HCT116 (cell line): ENCODE measurements around the gene ZNF845. TPM values are rescaled to one million over a fixed set of nuclear protein-coding genes. Genes with fewer than 3 reads are reported as not detected.

Experiments used
- ATAC-seq: fragments of 200-7000 bp; cut with Tn5 transposase; 2 replicates; pipeline ENCODE4 v1.9.1; 2020; ENCODE audit warnings: mild to moderate bottlenecking, moderate library complexity
- BruUV-seq: library from RNA; stranded (reverse); fragments of 400-500 nt; replicated peaks from 2 replicates; lab custom pipeline; 2021; lab: Mats Ljungman, UMichigan
- CTCF ChIA-PET: fragments of 300-600 bp; sonication (Branson Sonifier 250); formaldehyde crosslinking; loops from one replicate; lab custom pipeline; 2021; ENCODE audit warnings: antibody characterized with exemption; lab: Charles Lee
- POLR2A ChIA-PET: fragments of 300-600, 350-600 bp; sonication (Branson Sonifier 250); formaldehyde crosslinking; loops from one replicate; lab custom pipeline; 2021; ENCODE audit warnings: antibody characterized with exemption; lab: Charles Lee
- RAD21 ChIA-PET, 2 experiments: fragments of 300-600 bp; sonication (Branson Sonifier 250); formaldehyde crosslinking; loops; one replicate each; lab custom pipeline; 2023; ENCODE audit warnings: low total read pairs in 2 of 2; ENCODE audit not compliant: uncharacterized antibody in 2 of 2, unreplicated experiment in 2 of 2, low non-redundant PET in 1 of 2; lab: Charles Lee
- DNase-seq: peaks from one replicate; pipeline ENCODE4 v3.0.0-alpha.2; 2010; ENCODE audit warnings: low read depth, low spot score
- H2AFZ ChIP-seq: fragments of 200-600 bp; shearing (Covaris generic), sonication (generic); 2 replicates; pipeline ENCODE4 v1.6.1; 2017; ENCODE audit warnings: low read depth, mixed run types, mixed read lengths, antibody characterized with exemption, low read length; ENCODE audit not compliant: poor library complexity, severe bottlenecking
- H3K27ac ChIP-seq: 2 replicates; pipeline ENCODE4 v1.5.1; 2012; ENCODE audit warnings: low read depth, low read length
- H3K27me3 ChIP-seq: fragments of 200-600 bp; sonication (generic); 2 replicates; pipeline ENCODE4 v1.6.1; 2016; ENCODE audit warnings: mixed run types, low read length, mixed read lengths; ENCODE audit not compliant: insufficient read depth
- H3K36me3 ChIP-seq, 2 experiments: fragments of 200-500 bp in 1 of 2; fragments of 200-600 bp in 1 of 2; sonication (Bioruptor generic) in 1 of 2; sonication (generic) in 1 of 2; 2 replicates each; pipeline versions ENCODE4 v1.5.1 to v1.6.1; 2014 to 2016; ENCODE audit warnings: low read length in 2 of 2, inconsistent platforms in 1 of 2, mixed read lengths in 1 of 2, mixed run types in 1 of 2; ENCODE audit not compliant: insufficient read depth in 2 of 2, control insufficient read depth in 1 of 2
- H3K4me1 ChIP-seq, 2 experiments: fragments of 200-600 bp in 1 of 2; sonication (generic) in 1 of 2; 2 replicates each; pipeline versions ENCODE4 v1.5.1 to v1.6.1; 2012 to 2017; ENCODE audit warnings: low read length in 2 of 2, inconsistent platforms in 1 of 2, mild to moderate bottlenecking in 1 of 2, mixed read lengths in 1 of 2, mixed run types in 1 of 2, moderate library complexity in 1 of 2; ENCODE audit not compliant: insufficient read depth in 2 of 2, control insufficient read depth in 1 of 2
- H3K4me2 ChIP-seq: fragments of 200-600 bp; sonication (generic); 2 replicates; pipeline ENCODE4 v1.6.1; 2017; ENCODE audit warnings: mixed run types, low read length, mixed read lengths
- H3K4me3 ChIP-seq, 2 experiments: fragments of 200-600 bp in 1 of 2; sonication (generic) in 1 of 2; replicated peaks in 1 of 2; 2 replicates each; pipeline ENCODE4 v1.5.1; 2011 to 2016; ENCODE audit warnings: low read length in 2 of 2, control low read depth in 1 of 2, low read depth in 1 of 2, mild to moderate bottlenecking in 1 of 2, mixed read lengths in 1 of 2, mixed run types in 1 of 2
- H3K79me2 ChIP-seq: fragments of 200-600 bp; sonication (generic); 2 replicates; pipeline ENCODE4 v1.6.1; 2017; ENCODE audit warnings: mild to moderate bottlenecking, mixed run types, low read length, moderate library complexity, mixed read lengths; ENCODE audit not compliant: insufficient read depth
- H3K9ac ChIP-seq: fragments of 200-600 bp; sonication (generic); 2 replicates; pipeline ENCODE4 v1.6.1; 2016; ENCODE audit warnings: low read length, mixed read lengths
- H3K9me2 ChIP-seq: fragments of 200-600 bp; sonication (generic), shearing (Covaris generic); 2 replicates; pipeline ENCODE4 v1.6.1; 2017; ENCODE audit warnings: mixed run types, mild to moderate bottlenecking, moderate library complexity; ENCODE audit not compliant: insufficient read depth
- H3K9me3 ChIP-seq, 2 experiments: fragments of 200-500 bp in 1 of 2; fragments of 200-600 bp in 1 of 2; sonication (Bioruptor generic) in 1 of 2; sonication (generic) in 1 of 2; 2 replicates each; pipeline ENCODE4 v1.6.1; 2014 to 2017; ENCODE audit warnings: low read length in 2 of 2, mixed read lengths in 2 of 2, inconsistent platforms in 1 of 2, low read depth in 1 of 2, mild to moderate bottlenecking in 1 of 2, mixed run types in 1 of 2, moderate library complexity in 1 of 2; ENCODE audit not compliant: control insufficient read depth in 1 of 2, insufficient read depth in 1 of 2
- H4K20me1 ChIP-seq: fragments of 200-600 bp; sonication (generic), shearing (Covaris generic); 2 replicates; pipeline ENCODE4 v1.6.1; 2017; ENCODE audit warnings: mixed run types, mild to moderate bottlenecking, moderate library complexity; ENCODE audit not compliant: insufficient read depth
- CBX3 ChIP-seq: IDR thresholded peaks from 2 replicates; pipeline ENCODE4 v1.6.1; 2012; ENCODE audit warnings: low read depth
- CEBPB ChIP-seq: IDR thresholded peaks from 2 replicates; pipeline ENCODE4 v1.6.1; 2012; ENCODE audit warnings: low read depth
- EGR1 ChIP-seq: IDR thresholded peaks from 2 replicates; pipeline ENCODE4 v1.6.1; 2012; ENCODE audit warnings: low read depth
- ELF1 ChIP-seq: IDR thresholded peaks from 2 replicates; pipeline ENCODE4 v1.6.1; 2012; ENCODE audit warnings: low read depth, borderline replicate concordance
- EZH2 ChIP-seq: fragments of 200-600 bp; sonication (generic); IDR thresholded peaks from 2 replicates; pipeline ENCODE4 v1.6.1; 2017; ENCODE audit warnings: antibody characterized with exemption, mixed run types
- EZH2phosphoT487 ChIP-seq: fragments of 200-600 bp; IDR thresholded peaks from 2 replicates; pipeline ENCODE4 v1.6.1; 2018; ENCODE audit warnings: antibody characterized with exemption, borderline replicate concordance
- FOSL1 ChIP-seq: IDR thresholded peaks from 2 replicates; pipeline ENCODE4 v1.6.1; 2012; ENCODE audit warnings: low read depth
- JUND ChIP-seq: IDR thresholded peaks from 2 replicates; pipeline ENCODE4 v1.6.1; 2012
- POLR2A ChIP-seq: IDR thresholded peaks from 2 replicates; pipeline ENCODE4 v1.7.0; 2011; ENCODE audit warnings: borderline replicate concordance; ENCODE audit not compliant: insufficient read depth, insufficient read length; ENCODE audit errors: extremely low read depth
- POLR2AphosphoS5 ChIP-seq: IDR thresholded peaks from 2 replicates; pipeline ENCODE4 v1.6.1; 2011; ENCODE audit warnings: mild to moderate bottlenecking, low read depth, low read length, moderate library complexity
- RAD21 ChIP-seq: IDR thresholded peaks from 2 replicates; pipeline ENCODE4 v1.6.1; 2012; ENCODE audit warnings: low read depth, mild to moderate bottlenecking
- SIN3A ChIP-seq: IDR thresholded peaks from 2 replicates; pipeline ENCODE4 v1.6.1; 2012; ENCODE audit warnings: low read depth
- SP1 ChIP-seq: IDR thresholded peaks from 2 replicates; pipeline ENCODE4 v1.6.1; 2012; ENCODE audit warnings: low read depth
- SRF ChIP-seq: IDR thresholded peaks from 2 replicates; pipeline ENCODE4 v1.6.1; 2012; ENCODE audit warnings: low read depth
- YY1 ChIP-seq: IDR thresholded peaks from 2 replicates; pipeline ENCODE4 v1.6.1; 2011; ENCODE audit warnings: low read length, low read depth, moderate library complexity, mild to moderate bottlenecking; ENCODE audit not compliant: insufficient replicate concordance; ENCODE audit errors: extremely low read depth
- ZFX ChIP-seq: fragments of 450-650 bp; IDR thresholded peaks from 2 replicates; pipeline ENCODE4 v1.6.1; 2017
- ZNF274 ChIP-seq: fragments of 200-500 bp; sonication (Bioruptor generic); IDR thresholded peaks from 2 replicates; pipeline ENCODE4 v1.6.1; 2014; ENCODE audit warnings: mild to moderate bottlenecking, low read depth, low read length, inconsistent platforms
- intact Hi-C: fragments of 100-400 bp; cut with micrococcal nuclease; formaldehyde crosslinking; loops from 2 replicates; pipeline ENCODE4 v1.10.0; 2022
- total RNA-seq: library from RNA; stranded (reverse); gene quantifications from one replicate; pipeline ENCODE4 v1.2.1, GENCODE V29; 2021; ENCODE audit not compliant: unreplicated experiment
- TF ChIP-seq, protein P1 (sequence below): IDR thresholded peaks from 2 replicates; pipeline ENCODE4 v1.6.1; 2011; ENCODE audit warnings: mild to moderate bottlenecking, low read length, moderate library complexity; ENCODE audit not compliant: insufficient replicate concordance; ENCODE audit errors: extremely low read depth
- TF ChIP-seq, protein P2 (sequence below): IDR thresholded peaks from 2 replicates; pipeline ENCODE4 v1.6.1; 2012

Gene ZNF845
- total RNA-seq, 1 experiment from 2014 or later: 5.4 TPM

DNA sequence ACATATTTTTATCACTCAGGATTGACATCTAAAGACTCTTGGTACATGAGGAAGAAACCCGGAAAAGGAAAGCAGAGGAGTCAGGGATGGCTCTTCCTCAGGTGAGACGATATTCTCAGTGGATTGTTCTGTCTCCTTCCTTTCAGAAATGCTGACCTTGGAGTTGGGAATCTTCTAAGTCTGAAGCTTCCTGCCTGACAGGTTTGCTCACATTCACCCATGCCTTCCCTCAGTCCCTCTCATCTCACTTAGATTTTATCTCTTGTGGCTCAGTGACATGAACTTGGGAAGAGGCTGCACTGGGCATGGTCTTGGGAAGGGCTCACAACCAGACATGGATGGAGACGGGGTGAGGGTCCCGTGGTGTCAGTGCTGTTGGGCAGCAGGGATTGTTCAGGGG is 38.6 kb downstream of the ZNF845 start:
- H3K27ac ChIP-seq: no peak overlapping the region
- H3K4me2 ChIP-seq: no peak overlapping the region
- ATAC-seq (no peak), DNase-seq (no peak)
- intact Hi-C loops: no loop called here
- H3K36me3 ChIP-seq: peaks cover 0 to 27% of the 10 kb centered on the region in 2 experiments; a peak in 2 of 4 replicates
- H3K4me1 ChIP-seq: no peaks in the 10 kb centered on the region
- H2AFZ ChIP-seq: no peak overlapping the region
- CTCF ChIA-PET: no interaction called here
- H3K79me2 ChIP-seq: peaks cover 7% of the 10 kb centered on the region; the same call in 1 of the 2 replicates
- no peak overlapping the region for H3K9ac ChIP-seq
- H3K4me3 ChIP-seq: no peak overlapping the region
- POLR2A ChIA-PET: no interaction called here
- no peaks in the 10 kb centered on the region for H3K9me2 ChIP-seq
- peaks cover 0 to 3% of the 10 kb centered on the region in 2 experiments; a peak in 1 of 4 replicates for H3K9me3 ChIP-seq
- no peaks in the 10 kb centered on the region for H4K20me1 ChIP-seq
- RAD21 ChIA-PET: no interaction called here
- TF ChIP-seq JUND (no peak), SRF (no peak)
- no peaks in the 10 kb centered on the region for H3K27me3 ChIP-seq
- no TSS peak for BruUV-seq

DNA sequence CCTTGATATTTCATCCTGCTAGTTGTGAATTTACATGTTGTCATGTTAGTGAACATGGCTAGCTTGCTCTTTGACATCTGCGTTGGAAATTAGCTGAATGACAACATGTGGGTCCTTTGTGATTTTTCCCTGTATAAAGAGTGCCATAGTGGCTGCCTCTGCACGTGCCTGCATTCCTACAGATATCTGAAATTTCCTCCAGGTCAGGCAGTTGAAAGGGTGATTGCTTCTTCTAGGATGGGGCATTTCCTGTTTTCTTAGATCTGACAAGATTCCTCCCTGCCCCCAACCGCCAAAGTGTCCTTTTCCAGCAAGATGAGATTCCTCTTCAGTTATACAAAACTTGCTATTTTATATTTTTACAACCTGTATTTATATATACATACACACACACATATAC is 40.7 kb downstream of the ZNF845 start:
- ChIA-PET POLR2A (no interaction called here), RAD21 (no interaction called here), CTCF (no interaction called here)
- Histone ChIP-seq H2AFZ (no peak overlapping the region), H3K4me2 (no peak overlapping the region), H3K9me2 (no peaks in the 10 kb centered on the region), H3K27me3 (no peaks in the 10 kb centered on the region), H3K27ac (no peak overlapping the region), H3K4me1 (no peaks in the 10 kb centered on the region), H4K20me1 (no peaks in the 10 kb centered on the region), H3K4me3 (no peak overlapping the region), H3K79me2 (no peaks in the 10 kb centered on the region), H3K9ac (no peak overlapping the region), H3K36me3 (peaks cover 0 to 42% of the 10 kb centered on the region in 2 experiments; a peak in 3 of 4 replicates), H3K9me3 (peaks cover 0 to 3% of the 10 kb centered on the region in 2 experiments; a peak in 1 of 4 replicates)
- intact Hi-C loops: no loop called here
- no peak for DNase-seq
- no peak for ATAC-seq
- TF ChIP-seq SRF: no peak
- TF ChIP-seq ELF1: no peak
- TF ChIP-seq YY1: no peak
- no peak for TF ChIP-seq RAD21
- TF ChIP-seq CEBPB: no peak
- no peak for TF ChIP-seq CBX3
- TF ChIP-seq JUND: no peak
- TF ChIP-seq ZNF274: no peak
- TF ChIP-seq POLR2A: no peak
- no peak for TF ChIP-seq ZFX
- no peak for TF ChIP-seq FOSL1
- no peak for TF ChIP-seq POLR2AphosphoS5
- no peak for TF ChIP-seq SP1
- TF ChIP-seq EZH2: no peak
- no peak for TF ChIP-seq EGR1
- TF ChIP-seq EZH2phosphoT487: no peak
- no peak for TF ChIP-seq SIN3A
- TF ChIP-seq, protein P1, sequence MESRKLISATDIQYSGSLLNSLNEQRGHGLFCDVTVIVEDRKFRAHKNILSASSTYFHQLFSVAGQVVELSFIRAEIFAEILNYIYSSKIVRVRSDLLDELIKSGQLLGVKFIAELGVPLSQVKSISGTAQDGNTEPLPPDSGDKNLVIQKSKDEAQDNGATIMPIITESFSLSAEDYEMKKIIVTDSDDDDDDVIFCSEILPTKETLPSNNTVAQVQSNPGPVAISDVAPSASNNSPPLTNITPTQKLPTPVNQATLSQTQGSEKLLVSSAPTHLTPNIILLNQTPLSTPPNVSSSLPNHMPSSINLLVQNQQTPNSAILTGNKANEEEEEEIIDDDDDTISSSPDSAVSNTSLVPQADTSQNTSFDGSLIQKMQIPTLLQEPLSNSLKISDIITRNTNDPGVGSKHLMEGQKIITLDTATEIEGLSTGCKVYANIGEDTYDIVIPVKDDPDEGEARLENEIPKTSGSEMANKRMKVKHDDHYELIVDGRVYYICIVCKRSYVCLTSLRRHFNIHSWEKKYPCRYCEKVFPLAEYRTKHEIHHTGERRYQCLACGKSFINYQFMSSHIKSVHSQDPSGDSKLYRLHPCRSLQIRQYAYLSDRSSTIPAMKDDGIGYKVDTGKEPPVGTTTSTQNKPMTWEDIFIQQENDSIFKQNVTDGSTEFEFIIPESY: no peak
- TF ChIP-seq, protein P2, sequence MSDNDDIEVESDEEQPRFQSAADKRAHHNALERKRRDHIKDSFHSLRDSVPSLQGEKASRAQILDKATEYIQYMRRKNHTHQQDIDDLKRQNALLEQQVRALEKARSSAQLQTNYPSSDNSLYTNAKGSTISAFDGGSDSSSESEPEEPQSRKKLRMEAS: no peak
- BruUV-seq: no TSS peak
